DND-41 (cell line): ENCODE measurements around the gene SEMA6A.

Experiments used
- CTCF ChIP-seq: IDR thresholded peaks from 2 replicates; pipeline ENCODE4 v1.5.1; 2012; ENCODE audit warnings: borderline replicate concordance, low read length, moderate library complexity, mild to moderate bottlenecking; ENCODE audit not compliant: poor library complexity, severe bottlenecking; ENCODE audit errors: extremely low read depth
- EZH2 ChIP-seq: IDR thresholded peaks from 3 replicates; pipeline ENCODE4 v1.6.1; 2012; ENCODE audit warnings: borderline replicate concordance, low read depth, mild to moderate bottlenecking, moderate library complexity, low read length, inconsistent platforms; ENCODE audit not compliant: severe bottlenecking

GRCh38 chr5:116472274-116472673, 102.3 kb downstream of the SEMA6A start:
- TF ChIP-seq CTCF (no peak), EZH2 (no peak)
